CD4-positive, alpha-beta memory T cell (primary cell): ENCODE results near the gene PRDM8. TPM values are rescaled to one million over a fixed set of nuclear protein-coding genes. Genes with fewer than 3 reads are reported as not detected.

Experiments
- CTCF ChIA-PET: fragments of 350-600 bp; sonication (Branson Sonifier 250); formaldehyde crosslinking; loops from one replicate; lab custom pipeline; 2021; ENCODE audit warnings: inconsistent platforms; ENCODE audit not compliant: partially characterized antibody; lab: Charles Lee
- POLR2A ChIA-PET: fragments of 350-600 bp; sonication (Branson Sonifier 250); formaldehyde crosslinking; loops from one replicate; lab custom pipeline; 2021; ENCODE audit not compliant: partially characterized antibody; lab: Charles Lee
- DNase-seq, 5 donors: peaks; one replicate each; pipeline versions ENCODE4 v3.0.0 to v3.0.0-alpha.2; 2020 to 2022; ENCODE audit warnings: mixed read lengths in 1 of 5
- H3K27ac ChIP-seq: one replicate; pipeline ENCODE4 v1.7.0; 2013; ENCODE audit warnings: low read depth, low read length
- H3K27me3 ChIP-seq: 2 replicates; pipeline ENCODE4 v1.7.0; 2013; ENCODE audit warnings: mild to moderate bottlenecking, low read length, moderate library complexity; ENCODE audit not compliant: insufficient read depth
- H3K36me3 ChIP-seq: 2 replicates; pipeline ENCODE4 v1.7.0; 2013; ENCODE audit warnings: mild to moderate bottlenecking, low read length, moderate library complexity; ENCODE audit not compliant: insufficient read depth
- H3K4me1 ChIP-seq: 2 replicates; pipeline ENCODE4 v1.7.0; 2013; ENCODE audit warnings: mild to moderate bottlenecking, low read length, moderate library complexity; ENCODE audit not compliant: insufficient read depth
- H3K4me3 ChIP-seq, 2 donors: one replicate each; pipeline ENCODE4 v1.7.0; 2013; ENCODE audit warnings: low read length in 2 of 2, mild to moderate bottlenecking in 1 of 2
- H3K9me3 ChIP-seq, 2 donors: one replicate each; pipeline ENCODE4 v1.7.0; 2013; ENCODE audit warnings: low read length in 2 of 2, control low read depth in 1 of 2; ENCODE audit not compliant: control insufficient read depth in 1 of 2
- H3K27ac Mint-ChIP-seq, 7 donors: one replicate each; pipeline ENCODE4 v1.8.0; 2020 to 2021; ENCODE audit warnings: mixed read lengths in 7 of 7, mild to moderate bottlenecking in 6 of 7, inconsistent platforms in 3 of 7, moderate library complexity in 3 of 7
- H3K27me3 Mint-ChIP-seq, 2 donors: one replicate each; pipeline ENCODE4 v1.8.0; 2020 to 2021; ENCODE audit warnings: mixed read lengths in 2 of 2
- H3K36me3 Mint-ChIP-seq, 2 donors: one replicate each; pipeline ENCODE4 v1.8.0; 2020 to 2021; ENCODE audit warnings: mixed read lengths in 2 of 2, inconsistent platforms in 1 of 2, mild to moderate bottlenecking in 1 of 2
- H3K4me1 Mint-ChIP-seq, 4 donors: one replicate each; pipeline ENCODE4 v1.8.0; 2020 to 2021; ENCODE audit warnings: mixed read lengths in 4 of 4, mild to moderate bottlenecking in 1 of 4
- H3K4me3 Mint-ChIP-seq, 8 donors: one replicate each; pipeline ENCODE4 v1.8.0; 2020 to 2021; ENCODE audit warnings: mixed read lengths in 8 of 8, mild to moderate bottlenecking in 7 of 8, moderate library complexity in 6 of 8, inconsistent platforms in 3 of 8
- H3K9me3 Mint-ChIP-seq, 8 donors: one replicate each; pipeline ENCODE4 v1.8.0; 2020 to 2021; ENCODE audit warnings: mixed read lengths in 8 of 8, mild to moderate bottlenecking in 5 of 8, inconsistent platforms in 3 of 8, moderate library complexity in 1 of 8
- intact Hi-C: fragments of 100-400 bp; cut with micrococcal nuclease; formaldehyde crosslinking; loops from one replicate; pipeline ENCODE4 v1.15.1; 2023
- polyA plus RNA-seq, 2 donors: library from polyadenylated mRNA; unstranded; fragments of 300-500 nt; fragmentation: Illumina TruSeq; gene quantifications; one replicate each; pipeline ENCODE4 v1.2.3, GENCODE V29; 2021
- total RNA-seq, 2 experiments: library from RNA; stranded (reverse); gene quantifications; one replicate each; pipeline ENCODE4 v1.2.3, GENCODE V29; 2021

The PRDM8 gene
- total RNA-seq (10 to 100 TPM; 19.8 to 23.0 TPM), polyA plus RNA-seq (1 to 10 TPM; 2.1 to 3.4 TPM)

- no peaks in the 10 kb centered on the region for H3K9me3 ChIP-seq
- DNase-seq: peak in 3 of 5 donors; percentile 40 to 61 (median 43)
- peaks cover 0 to 4% (median 0%) of the 10 kb centered on the region in 8 donors for H3K9me3 Mint-ChIP-seq
- H3K36me3 Mint-ChIP-seq: peaks cover 16 to 23% of the 10 kb centered on the region in 2 donors
- H3K4me1 Mint-ChIP-seq: peaks cover 23 to 53% (median 38%) of the 10 kb centered on the region in 4 donors
- H3K36me3 ChIP-seq: no peaks in the 10 kb centered on the region
- intact Hi-C loops: no loop called here
- peak within 1 kb of the TSS; percentile 63 to 86 (median 80) for H3K4me3 Mint-ChIP-seq
- ChIA-PET POLR2A (interaction anchor here (1.0 to 11.3 kb wide), 4 partner anchors 13 to 125 kb away, joined by 3 to 185 read pairs (median 12); partner anchors contain the start of gene ANTXR2), CTCF (interaction anchor here (1.7 to 11.5 kb wide), 3 partner anchors 8 to 71 kb away, joined by 4 to 221 read pairs (median 22); no protein-coding TSS in a partner anchor)
- peaks cover 28% of the 10 kb centered on the region for H3K4me1 ChIP-seq
- H3K27ac Mint-ChIP-seq: peak within 1 kb of the TSS; percentile 2 to 88 (median 68)
- H3K27ac ChIP-seq: no peak within 1 kb of the TSS
- no peaks in the 10 kb centered on the region for H3K27me3 Mint-ChIP-seq
- H3K27me3 ChIP-seq: no peaks in the 10 kb centered on the region
- peak within 1 kb of the TSS; percentile 7 to 25 for H3K4me3 ChIP-seq
Observed at GRCh38 chr4:80196922-80197573, at the start of gene PRDM8. Gene PRDM8, plus strand, starts transcription at chr4:80197503. Its CDS starts 2,578 bp downstream, at chr4:80200081.

- intact Hi-C loops: no loop called here
- H3K9me3 ChIP-seq: no peaks in the 10 kb centered on the region
- H3K4me1 Mint-ChIP-seq: peaks cover 0 to 15% (median 5%) of the 10 kb centered on the region in 4 donors
- ChIA-PET POLR2A (interaction anchor here (0.8 kb wide), 1 partner anchor 11 kb away, joined by 4 read pairs; no protein-coding TSS in a partner anchor), CTCF (interaction anchor here (1.0 to 1.1 kb wide), 2 partner anchors 22 to 29 kb away, joined by 3 read pairs; no protein-coding TSS in a partner anchor)
- peaks cover 5% of the 10 kb centered on the region for H3K4me1 ChIP-seq
- H3K36me3 Mint-ChIP-seq: no peaks in the 10 kb centered on the region
- no peaks in the 10 kb centered on the region for H3K27me3 Mint-ChIP-seq
- H3K27ac ChIP-seq: no peak overlapping the region
- no peak for DNase-seq
- no peaks in the 10 kb centered on the region for H3K36me3 ChIP-seq
- no peaks in the 10 kb centered on the region for H3K27me3 ChIP-seq
- no peaks in the 10 kb centered on the region for H3K9me3 Mint-ChIP-seq
- H3K4me3 ChIP-seq: no peak overlapping the region
- H3K4me3 Mint-ChIP-seq: no peak overlapping the region
- peak overlapping the region in 1 of 7 donors; percentile 43 for H3K27ac Mint-ChIP-seq
Observed at GRCh38 chr4:80150387-80151180, 46.7 kb upstream of the PRDM8 start.

GRCh38 chr4:80151981-80152380 is 45.3 kb upstream of the PRDM8 start:
- no peak overlapping the region for H3K27ac ChIP-seq
- POLR2A ChIA-PET: interaction anchor here (0.9 to 1.5 kb wide), 3 partner anchors 26 to 33 kb away, joined by 3 read pairs; no protein-coding TSS in a partner anchor
- Mint-ChIP-seq H3K27me3 (no peaks in the 10 kb centered on the region), H3K27ac (peak overlapping the region in 1 of 7 donors; percentile 0), H3K36me3 (no peaks in the 10 kb centered on the region), H3K4me3 (no peak overlapping the region), H3K9me3 (peaks cover 0 to 2% (median 0%) of the 10 kb centered on the region in 8 donors), H3K4me1 (peaks cover 0 to 15% (median 5%) of the 10 kb centered on the region in 4 donors)
- no peaks in the 10 kb centered on the region for H3K9me3 ChIP-seq
- DNase-seq: no peak
- intact Hi-C loops: no loop called here
- CTCF ChIA-PET: interaction anchor here (1.1 to 5.1 kb wide), 3 partner anchors 20 to 33 kb away, joined by 3 to 30 read pairs (median 6); no protein-coding TSS in a partner anchor
- H3K36me3 ChIP-seq: no peaks in the 10 kb centered on the region
- H3K4me1 ChIP-seq: peaks cover 5% of the 10 kb centered on the region
- H3K27me3 ChIP-seq: no peaks in the 10 kb centered on the region
- H3K4me3 ChIP-seq: no peak overlapping the region

- Mint-ChIP-seq H3K36me3 (no peaks in the 10 kb centered on the region), H3K9me3 (peaks cover 0 to 4% (median 0%) of the 10 kb centered on the region in 8 donors), H3K4me3 (peak overlapping the region in 5 of 8 donors; percentile 5 to 51 (median 11)), H3K4me1 (peaks cover 0 to 15% (median 5%) of the 10 kb centered on the region in 4 donors), H3K27ac (peak overlapping the region in 4 of 7 donors; percentile 1 to 30 (median 13)), H3K27me3 (peaks cover 0 to 1% of the 10 kb centered on the region in 2 donors)
- no peaks in the 10 kb centered on the region for H3K36me3 ChIP-seq
- no peak overlapping the region for H3K27ac ChIP-seq
- H3K27me3 ChIP-seq: no peaks in the 10 kb centered on the region
- DNase-seq: no peak
- H3K4me3 ChIP-seq: no peak overlapping the region
- POLR2A ChIA-PET: interaction anchor here (1.1 to 2.0 kb wide), 2 partner anchors 19 to 28 kb away, joined by 5 to 10 read pairs; no protein-coding TSS in a partner anchor
- H3K9me3 ChIP-seq: no peaks in the 10 kb centered on the region
- intact Hi-C loops: loop anchor here (2.0 kb wide), 1 partner anchor 19 kb away; no protein-coding TSS in a partner anchor
- peaks cover 5% of the 10 kb centered on the region for H3K4me1 ChIP-seq
- CTCF ChIA-PET: interaction anchor here (0.7 to 5.1 kb wide), 4 partner anchors 15 to 28 kb away, joined by 3 to 30 read pairs (median 15); no protein-coding TSS in a partner anchor
Observed at GRCh38 chr4:80153874-80154544, 43.3 kb upstream of the PRDM8 start.

- no peak overlapping the region for H3K4me3 ChIP-seq
- H3K9me3 Mint-ChIP-seq: peaks cover 0 to 4% (median 0%) of the 10 kb centered on the region in 8 donors
- peaks cover 5% of the 10 kb centered on the region for H3K4me1 ChIP-seq
- H3K27ac ChIP-seq: no peak overlapping the region
- DNase-seq: no peak
- no peaks in the 10 kb centered on the region for H3K36me3 Mint-ChIP-seq
- ChIA-PET POLR2A (interaction anchor here (1.1 to 2.0 kb wide), 2 partner anchors 18 to 28 kb away, joined by 5 to 10 read pairs; no protein-coding TSS in a partner anchor), CTCF (interaction anchor here (2.8 to 5.1 kb wide), 3 partner anchors 18 to 28 kb away, joined by 12 to 30 read pairs (median 18); no protein-coding TSS in a partner anchor)
- H3K4me3 Mint-ChIP-seq: peak overlapping the region in 5 of 8 donors; percentile 5 to 51 (median 11)
- no peaks in the 10 kb centered on the region for H3K27me3 ChIP-seq
- peaks cover 0 to 1% of the 10 kb centered on the region in 2 donors for H3K27me3 Mint-ChIP-seq
- no peaks in the 10 kb centered on the region for H3K36me3 ChIP-seq
- peak overlapping the region in 3 of 7 donors; percentile 1 to 15 (median 11) for H3K27ac Mint-ChIP-seq
- intact Hi-C loops: loop anchor here (2.0 kb wide), 1 partner anchor 18 kb away; no protein-coding TSS in a partner anchor
- H3K4me1 Mint-ChIP-seq: peaks cover 0 to 15% (median 5%) of the 10 kb centered on the region in 4 donors
- H3K9me3 ChIP-seq: no peaks in the 10 kb centered on the region
Observed at GRCh38 chr4:80154545-80154933, 42.8 kb upstream of the PRDM8 start.

GRCh38 chr4:80155316-80155982 is 41.9 kb upstream of the PRDM8 start:
- Mint-ChIP-seq H3K4me3 (no peak overlapping the region), H3K9me3 (peaks cover 0 to 4% (median 0%) of the 10 kb centered on the region in 8 donors), H3K27me3 (peaks cover 0 to 1% of the 10 kb centered on the region in 2 donors), H3K27ac (no peak overlapping the region), H3K4me1 (peaks cover 0 to 15% (median 5%) of the 10 kb centered on the region in 4 donors), H3K36me3 (no peaks in the 10 kb centered on the region)
- H3K4me3 ChIP-seq: no peak overlapping the region
- no peak overlapping the region for H3K27ac ChIP-seq
- H3K27me3 ChIP-seq: no peaks in the 10 kb centered on the region
- POLR2A ChIA-PET: interaction anchor here (1.6 to 2.0 kb wide), 2 partner anchors 17 to 30 kb away, joined by 3 to 10 read pairs; no protein-coding TSS in a partner anchor
- no peaks in the 10 kb centered on the region for H3K9me3 ChIP-seq
- intact Hi-C loops: loop anchor here (2.0 kb wide), 1 partner anchor 17 kb away; no protein-coding TSS in a partner anchor
- H3K36me3 ChIP-seq: no peaks in the 10 kb centered on the region
- DNase-seq: no peak
- peaks cover 5% of the 10 kb centered on the region for H3K4me1 ChIP-seq
- CTCF ChIA-PET: interaction anchor here (2.8 to 5.1 kb wide), 3 partner anchors 17 to 29 kb away, joined by 12 to 30 read pairs (median 18); no protein-coding TSS in a partner anchor
